BE2C (cell line): ENCODE measurements around the gene MUSTN1.

Experiments
- DNase-seq: peaks from one replicate; pipeline ENCODE4 v3.0.0-alpha.2; 2020
- H3K27me3 ChIP-seq: fragments of 250-450 bp; sonication (Bioruptor Pico); 2 replicates; pipeline ENCODE4 v1.5.1; 2020; ENCODE audit warnings: mild to moderate bottlenecking
- H3K36me3 ChIP-seq: fragments of 250-450 bp; sonication (Bioruptor Pico); 2 replicates; pipeline ENCODE4 v1.5.1; 2020; ENCODE audit warnings: mild to moderate bottlenecking
- H3K4me1 ChIP-seq: fragments of 250-450 bp; sonication (Bioruptor Pico); 2 replicates; pipeline ENCODE4 v1.5.1; 2020
- H3K4me3 ChIP-seq: 2 replicates; pipeline ENCODE4 v1.5.1; 2011; ENCODE audit warnings: low read depth, low read length
- H3K9me3 ChIP-seq: fragments of 250-450 bp; sonication (Bioruptor Pico); 2 replicates; pipeline ENCODE4 v1.5.1; 2020
- TF ChIP-seq, protein P1 (sequence below): IDR thresholded peaks from 2 replicates; pipeline ENCODE4 v1.5.1; 2012; ENCODE audit warnings: mild to moderate bottlenecking, low read depth, low read length

The MUSTN1 gene

GRCh38 chr3:52829906-52830463, 4.8 kb downstream of the MUSTN1 start:
- Histone ChIP-seq H3K9me3 (no peaks in the 10 kb centered on the region), H3K36me3 (no peaks in the 10 kb centered on the region), H3K27me3 (no peaks in the 10 kb centered on the region), H3K4me3 (no peak overlapping the region), H3K4me1 (peaks cover 6% of the 10 kb centered on the region)
- TF ChIP-seq, protein P1, sequence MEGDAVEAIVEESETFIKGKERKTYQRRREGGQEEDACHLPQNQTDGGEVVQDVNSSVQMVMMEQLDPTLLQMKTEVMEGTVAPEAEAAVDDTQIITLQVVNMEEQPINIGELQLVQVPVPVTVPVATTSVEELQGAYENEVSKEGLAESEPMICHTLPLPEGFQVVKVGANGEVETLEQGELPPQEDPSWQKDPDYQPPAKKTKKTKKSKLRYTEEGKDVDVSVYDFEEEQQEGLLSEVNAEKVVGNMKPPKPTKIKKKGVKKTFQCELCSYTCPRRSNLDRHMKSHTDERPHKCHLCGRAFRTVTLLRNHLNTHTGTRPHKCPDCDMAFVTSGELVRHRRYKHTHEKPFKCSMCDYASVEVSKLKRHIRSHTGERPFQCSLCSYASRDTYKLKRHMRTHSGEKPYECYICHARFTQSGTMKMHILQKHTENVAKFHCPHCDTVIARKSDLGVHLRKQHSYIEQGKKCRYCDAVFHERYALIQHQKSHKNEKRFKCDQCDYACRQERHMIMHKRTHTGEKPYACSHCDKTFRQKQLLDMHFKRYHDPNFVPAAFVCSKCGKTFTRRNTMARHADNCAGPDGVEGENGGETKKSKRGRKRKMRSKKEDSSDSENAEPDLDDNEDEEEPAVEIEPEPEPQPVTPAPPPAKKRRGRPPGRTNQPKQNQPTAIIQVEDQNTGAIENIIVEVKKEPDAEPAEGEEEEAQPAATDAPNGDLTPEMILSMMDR = no peak
- DNase-seq = no peak

DNA sequence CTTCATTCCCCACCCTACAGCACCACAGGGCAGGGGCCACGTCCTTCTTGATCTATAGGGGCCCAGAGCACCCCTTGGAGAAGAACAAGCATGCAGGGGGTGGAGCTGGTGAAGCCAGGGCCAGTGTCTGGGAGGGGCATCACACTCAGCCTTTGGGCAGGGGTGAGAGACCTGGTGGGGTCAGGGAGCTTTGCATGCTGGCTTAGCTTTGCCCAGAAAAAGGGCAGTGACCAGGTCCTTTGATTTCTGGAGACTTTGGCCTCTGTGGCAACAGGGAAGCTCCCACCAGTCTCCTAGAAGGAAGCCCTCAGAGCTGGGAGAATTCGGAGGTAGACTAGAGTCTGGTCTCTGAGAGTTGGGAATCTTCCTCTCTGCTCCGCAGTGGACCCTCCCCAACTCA, 5.3 kb downstream of the MUSTN1 start:
- no peaks in the 10 kb centered on the region for H3K9me3 ChIP-seq
- no peaks in the 10 kb centered on the region for H3K27me3 ChIP-seq
- no peaks in the 10 kb centered on the region for H3K36me3 ChIP-seq
- no peak for DNase-seq
- peaks cover 6% of the 10 kb centered on the region for H3K4me1 ChIP-seq
- no peak overlapping the region for H3K4me3 ChIP-seq
- TF ChIP-seq, protein P1 = no peak

DNA sequence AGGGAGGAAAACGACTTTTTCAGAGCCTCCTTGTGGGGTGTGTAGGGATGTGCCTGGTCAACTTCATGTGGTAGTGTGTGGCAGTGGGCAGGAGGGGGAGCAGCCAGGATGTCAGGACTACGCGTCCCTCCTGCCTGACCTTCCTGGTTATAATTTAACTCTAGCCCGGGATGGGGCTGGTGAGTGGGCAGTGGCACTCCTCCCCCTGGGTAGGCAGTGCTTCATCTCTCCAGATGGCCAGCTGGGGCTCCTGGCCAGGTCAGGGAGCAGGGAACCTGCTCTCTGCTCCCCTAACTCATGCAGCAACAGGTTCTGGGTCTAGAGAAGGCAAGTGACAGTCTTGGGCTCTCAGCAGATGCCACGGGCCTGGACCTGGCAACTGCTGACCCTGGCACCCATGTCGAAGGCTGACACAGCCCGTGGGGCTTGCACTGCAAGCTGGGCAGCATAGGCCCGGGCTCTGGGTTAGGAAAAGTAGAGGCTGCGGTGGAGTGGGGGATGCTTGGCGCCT, 6.9 kb downstream of the MUSTN1 start:
- Histone ChIP-seq H3K27me3 (no peaks in the 10 kb centered on the region), H3K4me3 (no peak overlapping the region), H3K36me3 (no peaks in the 10 kb centered on the region), H3K4me1 (peaks cover 6% of the 10 kb centered on the region), H3K9me3 (no peaks in the 10 kb centered on the region)
- TF ChIP-seq, protein P1 = no peak
- no peak for DNase-seq

GRCh38 chr3:52827441-52827840, 7.4 kb downstream of the MUSTN1 start:
- H3K9me3 ChIP-seq = no peaks in the 10 kb centered on the region
- TF ChIP-seq, protein P1 = no peak
- H3K4me1 ChIP-seq = peaks cover 6% of the 10 kb centered on the region
- H3K36me3 ChIP-seq = no peaks in the 10 kb centered on the region
- no peaks in the 10 kb centered on the region for H3K27me3 ChIP-seq
- no peak for DNase-seq
- no peak overlapping the region for H3K4me3 ChIP-seq

DNA sequence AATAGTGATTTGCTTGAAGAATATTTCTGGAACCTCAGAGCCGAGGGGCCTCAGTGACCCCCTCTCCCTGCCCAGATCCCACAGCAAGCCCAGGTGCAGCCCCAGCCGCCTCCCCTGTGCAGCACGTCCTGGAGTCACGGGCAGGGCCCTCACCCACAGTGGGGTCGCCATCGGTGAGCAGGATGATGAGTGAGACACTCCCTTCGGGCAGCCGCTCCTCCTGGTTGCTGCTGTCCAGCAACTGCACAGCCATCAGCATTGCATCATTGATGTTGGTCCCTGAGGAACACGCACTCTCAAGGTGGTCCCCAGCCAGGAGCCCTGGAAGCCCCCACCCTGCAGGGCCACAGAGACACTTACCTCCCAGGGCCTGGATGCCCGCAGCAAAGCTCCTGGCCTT, 10.8 kb downstream of the MUSTN1 start:
- TF ChIP-seq, protein P1 = no peak
- H3K36me3 ChIP-seq = no peaks in the 10 kb centered on the region
- no peak overlapping the region for H3K4me3 ChIP-seq
- no peaks in the 10 kb centered on the region for H3K27me3 ChIP-seq
- no peaks in the 10 kb centered on the region for H3K9me3 ChIP-seq
- H3K4me1 ChIP-seq = no peaks in the 10 kb centered on the region
- no peak for DNase-seq

DNA sequence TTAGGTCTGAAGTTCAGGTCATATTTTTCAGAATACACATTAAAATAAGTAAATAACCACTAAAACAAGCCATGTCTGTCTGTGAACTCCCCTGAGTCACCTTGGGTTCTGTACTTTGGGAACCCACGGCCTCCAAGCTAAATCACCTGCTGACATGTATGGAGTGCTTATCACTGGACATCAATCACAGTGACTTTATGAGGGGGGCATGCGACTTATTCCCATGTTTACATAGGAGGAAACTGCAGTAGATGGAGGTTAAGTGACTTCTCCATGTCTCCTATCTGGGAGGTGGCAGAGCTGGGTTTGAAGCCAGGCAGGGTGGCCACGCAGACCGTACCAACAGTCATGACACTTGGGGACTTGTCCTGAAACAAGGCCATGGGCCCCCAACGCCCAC, 12.5 kb downstream of the MUSTN1 start:
- Histone ChIP-seq H3K9me3 (no peaks in the 10 kb centered on the region), H3K36me3 (no peaks in the 10 kb centered on the region), H3K4me1 (no peaks in the 10 kb centered on the region), H3K27me3 (no peaks in the 10 kb centered on the region), H3K4me3 (no peak overlapping the region)
- TF ChIP-seq, protein P1 = no peak
- no peak for DNase-seq
